ENCODE results near the gene AGFG1. TPM values are rescaled to one million over a fixed set of nuclear protein-coding genes. Genes with fewer than 3 reads are reported as not detected.
"Not testable (repeated sequence)": the region's sequence is repeated elsewhere in the genome, so short reads cannot be mapped to it uniquely, and the experiment has no call there.

Gene AGFG1
- total RNA-seq, 1 experiment from 2014 or later: 119 TPM

- Histone ChIP-seq H3K4me1 (replicated peaks; ENCODE audit: insufficient read depth) (peaks cover 15% of the 10 kb centered on the region), H3K36me3 (ENCODE audit: low read depth) (peaks cover 10% of the 10 kb centered on the region), H3K27me3 (ENCODE audit: insufficient read depth, low read depth) (no peaks in the 10 kb centered on the region), H3K4me2 (peak overlapping the region; percentile 7; the same call in 1 of the 2 replicates), H3F3A (ENCODE audit: insufficient read depth, low read depth) (peaks cover 45% of the 10 kb centered on the region), H3K4me3 (no peak overlapping the region), H3K79me2 (ENCODE audit: low read depth) (peaks cover 100% of the 10 kb centered on the region), H3K9me2 (ENCODE audit: insufficient read depth) (no peaks in the 10 kb centered on the region), H2AFZ (no peak overlapping the region), H4K20me1 (ENCODE audit: insufficient read depth) (peaks cover 47% of the 10 kb centered on the region), H3K27ac (peak overlapping the region; percentile 14; the same call in 1 of the 2 replicates), H3K9me3 (ENCODE audit: insufficient read depth, low read depth) (no peaks in the 10 kb centered on the region)
- ChIA-PET CTCF (no interaction called here), POLR2A (ENCODE audit: unreplicated experiment) (no interaction called here)
- intact Hi-C loops (cut with micrococcal nuclease; ENCODE audit: unreplicated experiment): no loop called here
- TF ChIP-seq CTCF (conservative IDR thresholded peaks at IDR 0.05) (no peak), EZH2 (IDR thresholded peaks at IDR 0.05; ENCODE audit: low read depth) (no peak)
- no peak for DNase-seq
- BruUV-seq (replicated peaks): no TSS peak
Observed at GRCh38 chr2:227517724-227518123, 45.8 kb downstream of the AGFG1 start.

GRCh38 chr2:227518278-227518865, 46.4 kb downstream of the AGFG1 start:
- H3K9me3 ChIP-seq (ENCODE audit: insufficient read depth, low read depth); intact Hi-C loops (cut with micrococcal nuclease; ENCODE audit: unreplicated experiment); CTCF ChIA-PET; DNase-seq; H3K4me3 ChIP-seq; H3K36me3 ChIP-seq (ENCODE audit: low read depth); H2AFZ ChIP-seq; H3K9me2 ChIP-seq (ENCODE audit: insufficient read depth); POLR2A ChIA-PET (ENCODE audit: unreplicated experiment); BruUV-seq (replicated peaks); H3K27ac ChIP-seq; H3K27me3 ChIP-seq (ENCODE audit: insufficient read depth, low read depth): not testable (repeated sequence)
- Histone ChIP-seq H4K20me1 (ENCODE audit: insufficient read depth) (peaks cover 43% of the 10 kb centered on the region), H3F3A (ENCODE audit: insufficient read depth, low read depth) (peaks cover 43% of the 10 kb centered on the region), H3K4me1 (replicated peaks; ENCODE audit: insufficient read depth) (peaks cover 14% of the 10 kb centered on the region), H3K79me2 (ENCODE audit: low read depth) (peaks cover 98% of the 10 kb centered on the region), H3K4me2 (peak overlapping the region; percentile 7; the same call in 1 of the 2 replicates)

- H3K4me3 ChIP-seq; H3K27me3 ChIP-seq (ENCODE audit: insufficient read depth, low read depth); H3K4me1 ChIP-seq (replicated peaks; ENCODE audit: insufficient read depth); DNase-seq; BruUV-seq (replicated peaks); H3K4me2 ChIP-seq; POLR2A ChIA-PET (ENCODE audit: unreplicated experiment); H2AFZ ChIP-seq; H3K27ac ChIP-seq; intact Hi-C loops (cut with micrococcal nuclease; ENCODE audit: unreplicated experiment); H3K9me2 ChIP-seq (ENCODE audit: insufficient read depth); H3K9me3 ChIP-seq (ENCODE audit: insufficient read depth, low read depth); CTCF ChIA-PET: not testable (repeated sequence)
- Histone ChIP-seq H4K20me1 (ENCODE audit: insufficient read depth) (peaks cover 38% of the 10 kb centered on the region), H3F3A (ENCODE audit: insufficient read depth, low read depth) (peaks cover 55% of the 10 kb centered on the region), H3K79me2 (ENCODE audit: low read depth) (peaks cover 84% of the 10 kb centered on the region), H3K36me3 (ENCODE audit: low read depth) (peaks cover 31% of the 10 kb centered on the region)
Observed at GRCh38 chr2:227521178-227521577, 49.2 kb downstream of the AGFG1 start.

GRCh38 chr2:227524665-227525064, 52.7 kb downstream of the AGFG1 start:
- intact Hi-C loops (cut with micrococcal nuclease; ENCODE audit: unreplicated experiment): loop anchor here (1.0 kb wide), 1 partner anchor 8 kb away; no protein-coding TSS in a partner anchor
- Histone ChIP-seq H3K9me2 (ENCODE audit: insufficient read depth) (no peaks in the 10 kb centered on the region), H3K27ac (no peak overlapping the region), H3K9me3 (ENCODE audit: insufficient read depth, low read depth) (no peaks in the 10 kb centered on the region), H3K4me3 (no peak overlapping the region), H3F3A (ENCODE audit: insufficient read depth, low read depth) (peaks cover 57% of the 10 kb centered on the region), H3K4me1 (replicated peaks; ENCODE audit: insufficient read depth) (no peaks in the 10 kb centered on the region), H4K20me1 (ENCODE audit: insufficient read depth) (peaks cover 25% of the 10 kb centered on the region), H3K27me3 (ENCODE audit: insufficient read depth, low read depth) (no peaks in the 10 kb centered on the region), H3K4me2 (no peak overlapping the region), H3K36me3 (ENCODE audit: low read depth) (peaks cover 60% of the 10 kb centered on the region), H2AFZ (no peak overlapping the region), H3K79me2 (ENCODE audit: low read depth) (peaks cover 73% of the 10 kb centered on the region)
- ChIA-PET POLR2A (ENCODE audit: unreplicated experiment) (no interaction called here), CTCF (no interaction called here)
- TF ChIP-seq CTCF (conservative IDR thresholded peaks at IDR 0.05) (no peak), EZH2 (IDR thresholded peaks at IDR 0.05; ENCODE audit: low read depth) (no peak)
- no TSS peak for BruUV-seq (replicated peaks)
- no peak for DNase-seq
